EL (cell line): ENCODE results near the gene CYP3A5.
A peak's percentile ranks its signal among the peaks of the same experiment; 100 is the strongest.
"Not testable (repeated sequence)": the region's sequence is repeated elsewhere in the genome, so short reads cannot be mapped to it uniquely, and the experiment has no call there.

Experiments used
- DNase-seq: peaks from one replicate; pipeline ENCODE4 v3.0.0-alpha.2; 2016

The CYP3A5 gene

DNA sequence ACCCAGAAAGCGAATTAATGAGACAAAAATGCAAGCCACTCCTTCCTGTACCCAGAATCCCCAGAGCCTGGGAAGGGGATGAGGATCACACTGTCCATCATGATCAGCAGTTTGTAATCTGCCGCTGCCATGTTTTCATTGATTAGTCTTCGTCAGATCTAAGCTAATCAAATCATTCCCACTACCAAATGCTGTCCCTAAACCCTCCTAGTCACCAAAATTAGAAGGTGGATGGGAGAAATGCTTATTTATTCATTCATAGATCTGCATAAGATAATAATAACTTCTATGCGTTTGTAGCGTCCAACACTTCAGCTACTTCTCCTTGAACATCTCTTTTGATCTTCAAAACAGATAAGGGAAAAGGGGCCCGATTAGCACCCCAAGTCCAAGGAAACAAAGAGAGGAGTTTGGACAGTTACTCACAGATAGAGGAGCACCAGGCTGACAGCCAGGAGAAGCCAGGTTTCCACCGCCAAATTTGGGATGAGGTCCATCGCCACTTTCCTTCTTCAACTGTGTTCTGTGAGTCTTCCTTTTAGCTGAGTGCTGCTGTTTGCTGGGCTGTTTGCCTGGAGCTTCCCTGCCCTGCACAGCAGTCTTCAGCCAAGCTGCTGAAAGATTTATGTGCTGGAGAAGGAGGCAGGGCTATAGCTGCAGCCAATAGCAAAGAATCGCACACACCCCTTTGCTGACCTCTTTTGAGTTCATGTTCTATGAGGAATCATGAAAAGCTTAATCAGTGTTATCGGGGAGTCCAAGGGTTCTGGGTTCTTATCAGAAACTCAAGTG, at the start of gene CYP3A5:
Gene CYP3A5 (minus strand): TSS at position 597 of the 792 bp plus-strand sequence. CDS start 100 bp downstream, at position 497.
- DNase-seq: no peak

DNA sequence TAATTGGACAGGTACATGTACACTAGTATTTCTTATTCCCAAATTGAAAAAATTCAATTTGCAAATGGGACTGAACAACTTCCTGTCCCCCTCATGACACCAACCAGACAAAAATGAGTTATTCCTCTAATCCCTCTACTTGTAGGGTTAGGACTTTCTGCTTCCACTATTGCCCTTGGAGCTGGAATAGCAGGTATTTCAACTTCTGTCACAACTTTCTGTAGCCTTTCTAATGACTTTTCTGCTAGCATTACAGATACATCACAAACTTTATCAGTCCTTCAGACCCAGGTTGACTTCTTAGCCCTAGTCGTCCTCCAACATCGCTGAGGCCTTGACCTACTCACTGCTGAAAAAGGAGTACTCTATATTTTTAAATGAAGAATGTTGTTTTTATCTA, 48.8 kb upstream of the CYP3A5 start:
- DNase-seq: no peak

DNA sequence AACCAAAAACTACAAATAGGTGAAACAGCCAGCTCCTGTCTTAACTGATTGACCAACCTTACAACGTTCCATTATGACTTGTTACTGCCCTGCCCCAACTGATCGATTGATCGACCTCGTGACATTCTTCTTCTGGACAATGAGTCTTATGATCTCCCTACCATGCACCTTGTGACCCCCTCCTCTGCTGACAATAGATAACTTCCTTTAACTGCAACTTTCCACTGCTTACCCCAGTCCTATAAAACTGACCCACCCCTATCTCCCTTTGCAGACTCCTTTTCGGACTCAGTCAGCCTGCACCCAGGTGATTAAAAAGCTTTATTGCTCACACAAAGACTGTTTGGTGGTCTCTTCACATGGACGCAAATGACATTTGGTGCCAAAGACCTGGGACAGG, 43.4 kb upstream of the CYP3A5 start:
- DNase-seq: not testable (repeated sequence)

DNA sequence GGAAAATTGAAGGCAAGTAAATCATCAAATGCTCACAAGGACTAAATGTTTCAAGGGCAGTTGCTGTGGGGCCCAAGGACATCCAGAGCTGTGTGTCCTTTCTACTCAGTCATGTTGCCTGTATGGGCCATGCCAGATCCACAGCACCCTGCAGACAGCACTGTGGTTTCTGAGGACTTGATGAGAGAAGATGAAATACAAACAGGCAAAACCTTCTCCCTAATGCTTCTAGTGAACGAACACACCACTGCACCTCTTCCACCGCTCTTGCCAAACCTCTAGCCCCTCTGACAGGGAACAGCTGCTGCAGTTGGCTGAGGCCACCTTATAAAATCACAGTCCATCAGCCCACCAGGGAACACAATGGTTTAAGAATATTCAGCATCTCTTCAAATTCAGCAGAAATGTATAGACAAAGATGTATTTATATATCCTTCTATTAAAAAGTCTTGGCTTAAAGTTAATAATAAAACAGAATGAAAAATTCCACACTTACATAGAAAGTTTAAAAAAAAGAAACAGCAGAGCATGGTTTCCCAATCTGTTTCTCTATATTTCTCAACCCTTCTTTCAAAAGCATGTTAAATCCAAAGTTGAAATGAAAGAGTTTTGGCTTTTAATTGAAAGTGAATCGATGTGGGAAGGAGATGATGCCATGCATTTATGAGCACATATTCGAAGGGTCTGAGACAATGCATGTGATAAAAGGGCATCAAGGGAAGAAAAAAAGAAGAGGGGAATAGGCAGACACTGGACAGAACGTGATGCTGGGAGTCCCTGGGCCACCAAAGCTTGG, 41.2 kb upstream of the CYP3A5 start:
- no peak for DNase-seq

DNA sequence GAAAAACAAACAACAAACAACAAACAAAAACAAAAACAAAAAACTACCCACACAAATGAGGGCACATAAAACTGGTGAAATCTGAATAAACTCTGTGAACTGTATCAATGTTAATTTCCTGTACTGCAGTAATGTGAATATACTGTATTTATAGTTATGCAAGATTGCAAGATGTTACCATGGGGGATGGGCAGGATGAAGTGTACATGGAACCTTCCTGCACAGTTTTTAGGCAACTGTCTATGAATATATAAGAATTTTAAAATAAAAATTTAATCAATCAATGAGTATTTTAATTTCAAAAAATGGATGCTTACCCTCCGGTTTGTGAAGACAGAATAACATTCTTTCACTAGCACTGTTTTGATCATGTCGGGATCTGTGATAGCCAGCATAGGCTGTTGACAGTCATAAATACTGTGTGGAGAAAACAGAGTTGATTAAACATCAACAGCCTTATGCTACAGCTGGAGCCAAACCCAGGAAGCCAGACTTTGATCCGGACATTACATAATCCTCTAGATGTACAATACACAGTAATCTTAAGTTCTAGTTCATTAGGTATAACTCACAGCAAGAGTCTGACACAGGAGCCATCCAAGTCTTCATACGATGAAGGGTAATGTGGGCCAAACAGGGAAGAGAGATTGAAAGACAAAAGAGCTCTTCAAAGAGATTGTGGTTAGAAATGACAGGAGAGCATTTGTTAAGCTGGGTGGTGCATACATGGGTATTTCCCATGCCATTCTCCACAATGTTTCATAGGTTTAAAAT, 40.4 kb upstream of the CYP3A5 start:
- DNase-seq: no peak

DNA sequence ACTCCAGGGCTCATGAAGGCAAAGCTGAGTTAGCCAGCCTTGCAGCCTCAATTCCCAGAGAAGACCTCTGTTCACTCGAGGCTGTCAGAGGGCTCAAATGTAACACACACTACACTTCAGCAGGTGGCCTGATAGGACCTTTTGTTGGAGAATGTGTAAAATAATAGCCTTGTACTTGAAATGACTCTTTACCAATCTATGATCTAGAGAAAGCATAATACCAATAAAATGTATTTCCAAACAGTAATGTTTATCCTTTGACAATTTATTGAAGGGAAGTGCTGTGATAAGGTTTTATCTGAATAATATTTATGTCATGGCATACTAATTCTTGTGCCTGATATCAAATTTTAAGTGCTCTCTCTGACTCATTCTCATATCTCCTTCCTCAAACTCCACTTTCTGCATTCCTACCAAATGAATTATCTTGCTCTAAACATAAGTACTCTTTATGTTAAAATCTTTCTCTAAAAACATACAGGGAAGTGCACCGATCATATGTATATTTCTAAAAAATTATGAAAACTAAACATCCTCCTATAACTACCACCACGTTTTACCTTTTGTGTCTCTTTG, 34.3 kb upstream of the CYP3A5 start:
- DNase-seq: no peak

DNA sequence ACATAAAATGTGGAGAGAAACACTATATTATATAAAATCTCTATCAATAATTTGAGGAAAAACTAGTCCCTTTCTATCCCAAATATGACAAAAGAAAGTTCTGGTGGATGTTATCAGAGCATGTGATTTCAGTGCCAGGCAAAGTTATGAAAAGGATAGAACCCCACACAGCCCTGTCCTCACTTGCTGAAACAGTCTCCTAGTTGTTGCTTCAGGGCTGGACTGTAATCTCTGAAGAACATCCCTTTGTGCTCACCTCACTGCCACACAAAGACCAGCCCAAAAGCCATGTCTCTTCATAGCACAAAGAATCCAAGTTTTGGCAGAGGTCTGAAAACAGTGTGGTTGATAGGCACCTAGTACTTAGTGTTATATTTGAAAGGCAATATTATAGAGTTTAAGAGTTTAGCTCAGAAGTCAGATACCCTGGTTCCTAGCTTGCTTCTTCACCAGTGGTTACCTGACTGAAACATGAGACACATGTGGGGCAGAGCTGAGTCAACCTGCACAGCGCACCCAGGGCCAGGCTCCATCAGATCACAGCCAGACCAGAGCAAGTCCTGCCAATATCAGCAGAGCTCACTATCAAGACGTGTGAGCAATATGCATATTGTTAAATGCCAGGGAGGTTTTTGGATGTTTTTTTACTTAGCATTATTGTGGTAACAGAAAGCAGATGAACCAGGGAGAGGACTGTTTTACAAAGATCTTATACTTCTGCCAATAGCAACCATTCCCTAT, 30.2 kb upstream of the CYP3A5 start:
- DNase-seq: no peak

DNA sequence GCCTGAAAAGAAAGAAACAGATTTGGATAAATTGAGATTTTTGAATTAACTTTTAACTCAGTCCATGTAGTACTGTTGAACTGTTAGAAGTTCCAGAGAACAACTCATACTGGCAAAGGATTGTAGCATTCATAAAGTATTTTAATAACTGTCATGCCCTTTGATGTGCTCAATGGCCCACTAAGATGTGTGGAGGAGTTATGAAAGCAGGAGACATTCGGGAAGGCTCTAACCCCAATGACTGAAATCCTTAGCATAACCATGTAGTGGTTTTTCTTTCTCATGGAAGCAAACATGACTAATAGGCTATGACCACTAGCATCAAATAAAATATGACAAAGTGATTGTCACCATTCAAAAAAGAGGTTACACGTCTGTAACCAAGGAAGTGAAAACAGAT, 29.5 kb upstream of the CYP3A5 start:
- DNase-seq: no peak

DNA sequence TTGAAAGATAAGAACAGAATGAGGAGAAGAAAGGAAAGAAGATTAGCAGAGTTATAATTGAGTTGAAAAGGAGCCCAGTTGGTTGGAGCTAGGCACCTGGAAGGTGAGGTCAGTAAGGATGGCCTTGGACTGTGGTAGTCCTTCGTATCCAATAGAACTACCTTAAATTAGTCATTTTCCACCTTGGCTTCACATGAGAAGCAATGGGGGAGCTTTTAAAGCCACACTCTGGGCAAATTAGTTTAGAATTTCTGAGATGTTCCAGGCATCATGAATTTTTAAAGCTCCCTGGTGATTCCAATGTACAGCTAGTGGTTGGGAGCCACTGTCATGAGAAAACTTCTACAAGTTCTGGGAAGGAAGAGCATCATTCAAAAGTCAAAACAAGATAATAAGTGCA, 27.3 kb upstream of the CYP3A5 start:
- DNase-seq: no peak

DNA sequence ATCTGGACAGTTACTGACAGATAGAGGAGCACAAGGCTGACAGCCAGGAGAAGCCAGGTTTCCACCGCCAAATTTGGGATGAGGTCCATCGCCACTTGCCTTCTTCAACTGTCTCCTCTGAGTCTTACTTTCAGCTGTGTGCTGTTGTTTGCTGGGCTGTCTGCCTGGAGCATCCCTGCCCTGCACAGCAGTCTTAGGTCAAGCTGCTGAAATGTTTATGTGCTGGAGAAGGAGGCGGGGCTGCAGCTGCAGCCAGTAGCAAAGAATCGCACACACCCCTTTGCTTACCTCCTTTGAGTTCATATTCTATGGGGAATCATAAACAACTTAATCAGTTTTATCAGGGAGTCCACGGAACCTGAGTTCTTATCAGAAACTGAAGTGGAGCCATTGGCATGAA, 20.1 kb upstream of the CYP3A5 start:
- no peak for DNase-seq

DNA sequence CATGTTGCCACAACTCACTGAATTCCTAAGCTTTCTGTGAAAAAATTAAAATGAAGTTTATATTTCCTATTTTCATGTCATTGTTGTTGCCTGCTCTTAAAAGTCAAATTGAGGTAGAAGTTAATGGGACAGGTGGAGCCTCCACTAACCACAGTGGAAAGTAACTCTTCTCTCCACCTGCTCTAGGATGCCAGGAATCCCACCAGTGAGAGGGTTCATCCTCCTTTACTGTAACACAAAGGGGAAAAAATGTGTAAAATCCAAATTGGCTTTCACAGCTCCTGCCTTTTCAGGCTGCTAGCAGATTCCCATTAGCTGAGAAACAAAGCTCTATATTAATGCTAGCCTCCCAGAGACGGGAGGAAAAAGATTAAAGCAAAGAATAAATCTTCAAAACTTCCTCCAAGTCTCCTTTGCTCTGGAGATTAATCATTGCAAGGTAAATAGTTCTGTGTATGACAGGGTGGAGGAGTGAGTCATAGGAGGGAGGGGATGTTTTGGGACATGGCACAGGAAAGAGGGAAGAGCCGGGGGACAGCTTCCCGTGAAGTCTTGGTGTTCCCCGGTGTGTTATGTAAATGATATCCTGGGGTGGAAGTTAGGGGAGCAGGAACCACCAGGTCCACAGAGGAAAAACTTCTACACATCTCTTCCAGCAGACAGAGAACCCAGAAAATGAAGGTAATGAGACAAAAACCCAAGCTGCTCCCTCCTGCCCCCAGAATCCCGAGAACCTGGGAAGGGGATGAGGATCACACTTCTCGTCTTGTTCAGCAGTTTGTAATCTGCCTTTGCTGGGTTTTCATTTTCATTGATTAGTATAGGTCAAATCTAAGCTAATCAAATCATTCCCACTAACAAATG, 19.3 kb upstream of the CYP3A5 start:
- peak; percentile 28 for DNase-seq

DNA sequence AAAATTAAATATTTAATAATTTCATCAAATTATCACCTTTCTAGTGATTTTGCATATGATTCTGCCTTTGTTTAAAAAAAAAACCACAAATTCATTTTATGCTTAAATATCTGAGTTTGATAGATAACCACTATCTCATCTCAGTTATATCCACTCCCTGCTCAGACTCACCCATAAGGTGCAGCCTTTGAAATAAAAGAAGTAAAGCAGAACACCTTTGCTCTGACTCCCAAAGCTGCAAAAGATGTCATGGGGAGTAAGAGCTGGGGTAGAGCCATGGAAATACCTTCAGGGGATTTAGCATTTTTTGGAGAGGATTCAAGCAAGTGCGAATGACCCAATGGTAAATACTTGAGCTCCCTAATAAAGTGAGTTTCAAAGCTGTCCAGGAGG, 15.1 kb upstream of the CYP3A5 start:
- no peak for DNase-seq

DNA sequence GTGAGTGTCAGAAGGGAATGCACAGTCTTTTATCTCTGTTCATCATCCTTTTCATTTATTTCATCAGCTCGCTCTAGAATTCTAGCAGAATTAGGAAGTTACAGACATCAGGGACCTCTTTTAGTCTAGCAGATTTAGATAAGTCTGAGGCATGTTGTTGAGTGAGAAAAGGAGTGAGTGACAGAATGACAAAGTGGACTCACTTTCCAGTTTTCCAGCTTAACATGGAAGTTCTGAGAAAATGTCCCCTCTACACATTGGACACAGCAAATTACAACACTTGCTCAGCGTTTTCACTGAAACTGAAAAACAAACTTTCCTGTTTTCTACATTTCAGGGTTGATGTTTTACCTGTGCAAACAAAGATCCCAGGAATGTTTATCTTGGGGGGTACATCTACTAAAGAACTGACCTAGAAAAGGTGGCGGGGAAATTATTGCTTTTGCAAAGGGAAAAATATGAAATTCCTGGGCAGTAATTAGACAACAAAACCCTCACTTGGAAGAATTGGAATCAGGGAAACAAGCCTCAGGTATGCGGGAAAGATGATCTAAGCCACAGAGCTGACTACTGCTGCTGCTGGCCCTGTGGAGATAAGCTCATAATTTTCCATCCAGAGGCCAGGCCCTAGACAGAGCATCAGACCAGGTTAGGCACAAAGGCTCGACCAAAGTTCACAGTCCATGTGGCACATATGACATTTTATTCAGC, 14.6 kb upstream of the CYP3A5 start:
- DNase-seq: no peak

DNA sequence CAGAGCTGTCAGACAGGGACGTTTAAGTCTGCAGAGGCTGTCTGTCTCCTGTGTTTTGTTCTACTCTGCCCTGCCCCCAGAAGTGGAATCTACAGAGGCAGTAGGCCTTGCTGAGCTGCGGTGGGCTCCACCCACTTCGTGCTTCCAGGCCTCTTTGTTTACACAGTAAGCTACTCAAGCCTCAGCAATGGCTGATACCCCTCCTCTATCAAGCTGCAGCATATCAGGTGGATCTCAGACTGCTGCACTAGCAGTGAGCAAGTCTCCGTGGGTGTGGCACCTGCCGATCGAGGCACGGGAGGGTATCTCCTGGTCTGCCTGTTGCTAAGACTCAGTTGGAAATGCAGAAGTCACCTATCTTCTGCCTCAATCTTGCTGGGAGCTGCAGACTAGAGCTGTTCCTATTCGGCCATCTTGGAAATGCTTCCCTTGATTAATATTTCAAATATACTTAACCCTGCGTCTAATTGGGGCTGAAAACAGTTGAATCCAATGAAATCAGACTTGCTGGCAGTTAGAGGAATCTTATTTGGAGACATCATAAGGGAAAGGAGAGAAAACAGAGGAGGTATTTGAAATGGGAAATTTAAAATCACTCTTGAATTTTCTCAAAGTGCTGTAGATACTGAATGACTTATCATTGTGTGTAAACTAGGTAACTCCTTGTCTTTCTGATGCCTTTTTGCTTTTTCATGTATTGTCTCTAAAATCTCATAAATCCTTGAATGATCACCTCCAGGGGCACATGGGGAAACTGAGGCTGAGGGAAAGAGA, 13.8 kb upstream of the CYP3A5 start:
- no peak for DNase-seq

DNA sequence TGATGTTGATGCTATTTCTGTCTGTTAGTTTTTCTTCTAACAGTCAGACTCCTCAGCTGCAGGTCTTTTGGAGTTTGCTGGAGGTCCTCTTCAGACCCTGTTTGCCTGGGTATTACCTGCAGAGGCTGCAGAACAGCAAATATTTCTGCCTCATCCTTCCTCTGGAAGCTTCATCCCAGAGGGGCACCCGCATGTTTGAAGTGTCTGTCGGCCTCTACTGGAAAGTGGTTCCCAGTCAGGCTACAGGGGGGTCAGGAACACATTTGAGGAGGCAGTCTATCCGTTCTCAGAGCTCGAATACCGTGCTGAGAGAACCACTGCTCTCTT, 13.3 kb upstream of the CYP3A5 start:
- no peak for DNase-seq

DNA sequence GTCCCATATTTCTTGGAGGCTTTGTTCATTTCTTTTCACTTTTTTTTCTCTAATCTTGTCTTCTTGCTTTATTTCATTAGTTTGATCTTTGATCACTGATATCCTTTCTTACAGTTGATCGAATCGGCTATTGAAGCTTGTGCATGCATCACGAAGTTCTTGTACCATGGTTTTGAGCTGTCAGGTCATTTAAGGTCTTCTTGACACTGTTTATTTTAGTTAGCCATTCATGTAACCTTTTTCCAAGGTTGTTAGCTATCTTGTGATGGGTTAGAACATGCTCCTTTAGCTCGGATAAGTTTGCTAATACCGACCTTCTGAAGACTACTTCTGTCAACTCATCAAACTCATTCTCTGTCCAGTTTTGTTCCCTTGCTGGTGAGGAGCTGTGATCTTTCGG, 12.8 kb upstream of the CYP3A5 start:
- DNase-seq: not testable (repeated sequence)

DNA sequence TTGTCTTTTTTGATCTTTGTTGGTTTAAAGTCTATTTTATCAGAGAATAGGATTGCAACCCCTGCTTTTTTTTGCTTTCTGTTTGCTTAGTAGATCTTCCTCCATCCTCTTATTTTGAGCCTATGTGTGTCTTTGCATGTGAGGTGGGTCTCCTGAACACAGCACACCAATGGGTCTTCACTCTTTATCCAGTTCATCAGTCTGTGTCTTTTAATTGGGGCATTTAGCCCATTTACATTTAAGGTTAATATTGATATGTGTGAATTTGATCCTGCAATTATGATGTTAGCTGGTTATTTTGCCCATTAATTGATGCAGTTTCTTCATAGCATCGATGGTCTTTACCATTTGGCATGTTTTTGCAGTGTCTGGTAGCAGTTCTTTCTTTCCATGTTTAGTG, 11.9 kb upstream of the CYP3A5 start:
- not testable (repeated sequence) for DNase-seq

DNA sequence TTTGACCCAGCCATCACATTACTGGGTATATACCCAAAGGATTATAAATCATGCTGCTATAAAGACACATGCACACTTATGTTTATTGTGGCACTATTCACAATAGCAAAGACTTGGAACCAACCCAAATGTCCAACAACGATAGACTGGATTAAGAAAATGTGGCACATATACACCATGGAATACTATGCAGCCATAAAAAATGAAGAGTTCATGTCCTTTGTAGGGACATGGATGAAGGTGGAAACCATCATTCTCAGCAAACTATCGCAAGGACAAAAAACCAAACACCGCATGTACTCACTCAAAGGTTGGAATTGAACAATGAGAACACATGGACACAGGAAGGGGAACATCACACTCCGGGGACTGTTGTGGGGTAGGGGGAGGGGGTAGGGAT, 11.1 kb upstream of the CYP3A5 start:
- DNase-seq: not testable (repeated sequence)

DNA sequence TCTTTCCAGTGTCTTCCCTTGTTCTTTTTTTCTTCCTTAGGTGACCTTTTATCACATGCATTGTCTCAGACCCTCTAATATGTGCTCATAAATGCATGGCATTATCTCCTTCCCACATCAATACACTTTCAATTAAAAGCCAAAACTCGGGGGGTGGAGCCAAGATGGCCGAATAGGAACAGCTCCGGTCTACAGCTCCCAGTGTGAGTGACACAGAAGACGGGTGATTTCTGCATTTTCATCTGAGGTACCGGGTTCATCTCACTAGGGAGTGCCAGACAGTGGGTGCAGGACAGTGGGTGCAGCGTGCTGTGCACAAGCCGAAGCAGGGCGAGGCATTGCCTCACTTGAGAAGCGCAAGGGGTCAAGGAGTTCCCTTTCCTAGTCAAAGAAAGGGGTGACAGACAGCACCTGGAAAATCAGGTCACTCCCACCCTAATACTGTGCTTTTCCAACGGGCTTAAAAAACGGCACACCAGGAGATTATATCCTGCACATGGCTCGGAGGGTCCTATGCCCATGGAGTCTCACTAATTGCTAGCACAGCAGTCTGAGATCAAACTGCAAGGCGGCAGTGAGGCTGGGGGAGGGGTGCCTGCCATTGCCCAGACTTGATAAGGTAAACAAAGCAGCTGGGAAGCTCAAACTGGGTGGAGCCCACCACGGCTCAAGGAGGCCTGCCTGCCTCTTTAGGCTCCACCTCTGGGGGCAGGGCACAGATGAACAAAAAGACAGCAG, 6.2 kb upstream of the CYP3A5 start:
- not testable (repeated sequence) for DNase-seq
